ENCODE results near the gene NPAS3.

NPAS3 gene

DNA sequence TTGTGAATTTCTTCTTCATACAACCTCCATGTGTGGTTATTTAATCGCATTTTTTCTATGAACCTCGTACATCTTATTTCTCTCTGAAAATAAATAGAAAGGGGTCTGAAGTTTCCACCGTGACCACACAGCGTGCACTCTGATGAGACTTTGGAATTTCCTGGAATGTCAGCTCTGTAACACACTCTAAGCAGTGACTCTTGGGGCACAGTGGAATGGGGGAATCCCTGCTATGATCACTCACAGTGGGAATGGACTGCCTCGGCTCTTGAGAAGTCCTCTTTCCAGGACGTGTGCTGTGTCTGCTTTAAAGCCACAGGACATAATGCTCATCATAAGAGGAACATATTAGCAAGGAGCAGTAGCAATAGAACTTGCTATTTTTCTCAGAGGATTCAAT, 596.0 kb downstream of the NPAS3 start:
- Mint-ChIP-seq H3K9me3 (no peaks in the 10 kb centered on the region), H3K27ac (no peak overlapping the region), H3K4me3 (no peak overlapping the region), H3K4me1 (ENCODE audit: low read depth in 2 of 2) (no peaks in the 10 kb centered on the region), H3K27me3 (no peaks in the 10 kb centered on the region), H3K36me3 (ENCODE audit: insufficient read depth) (no peaks in the 10 kb centered on the region)
- DNase-seq (no peak), ATAC-seq (replicated peaks) (no peak)

DNA sequence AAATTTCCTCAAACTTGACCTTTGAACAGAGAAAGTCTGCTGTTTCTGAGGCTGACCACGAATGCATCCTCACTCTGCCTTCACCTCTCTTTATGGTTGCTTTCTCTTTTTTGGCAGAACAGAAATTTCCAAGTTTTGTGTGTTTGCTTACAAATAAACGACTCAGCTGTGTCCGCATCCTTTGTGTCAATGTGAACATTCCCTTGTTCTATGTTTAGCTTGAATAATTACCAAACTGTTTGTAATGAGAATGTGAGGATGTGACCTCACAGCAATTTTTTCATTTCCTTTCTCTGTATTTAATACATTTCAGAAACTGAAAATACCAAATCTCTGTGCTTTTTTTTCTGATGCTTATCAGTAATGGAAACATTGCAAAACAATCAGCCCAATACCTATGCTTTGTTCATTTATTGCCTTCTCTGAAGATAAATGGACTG, 601.3 kb downstream of the NPAS3 start:
- ATAC-seq (replicated peaks) (no peak), DNase-seq (no peak)
- no peak overlapping the region for H3K4me3 Mint-ChIP-seq
- no peaks in the 10 kb centered on the region for H3K36me3 Mint-ChIP-seq (ENCODE audit: insufficient read depth)
- peaks cover 0 to 4% of the 10 kb centered on the region in 2 donors for H3K9me3 Mint-ChIP-seq
- H3K27me3 Mint-ChIP-seq: no peaks in the 10 kb centered on the region
- no peaks in the 10 kb centered on the region for H3K4me1 Mint-ChIP-seq (ENCODE audit: low read depth in 2 of 2)
- no peak overlapping the region for H3K27ac Mint-ChIP-seq

DNA sequence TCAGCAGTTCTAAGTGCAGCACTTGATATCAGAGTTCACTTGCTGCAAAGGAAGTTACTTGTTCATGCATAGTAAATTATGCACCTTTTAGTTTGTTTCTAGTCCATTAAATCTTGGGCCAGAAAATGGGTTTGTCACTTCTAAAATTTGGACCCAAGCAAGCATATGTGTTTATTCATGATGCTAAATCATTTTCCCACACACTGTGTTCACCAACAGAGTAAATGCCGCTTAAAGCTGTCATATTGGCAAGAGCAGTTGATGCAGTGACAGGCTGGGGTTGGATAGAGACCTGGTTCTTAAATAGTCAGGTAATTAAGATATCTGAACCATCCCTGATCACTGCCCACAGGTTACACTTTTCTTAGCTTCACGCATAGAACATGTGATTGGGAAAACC, 602.5 kb downstream of the NPAS3 start:
- H3K4me3 Mint-ChIP-seq: no peak overlapping the region
- DNase-seq: no peak
- H3K36me3 Mint-ChIP-seq (ENCODE audit: insufficient read depth): no peaks in the 10 kb centered on the region
- H3K9me3 Mint-ChIP-seq: peaks cover 0 to 4% of the 10 kb centered on the region in 2 donors
- H3K27me3 Mint-ChIP-seq: no peaks in the 10 kb centered on the region
- H3K4me1 Mint-ChIP-seq (ENCODE audit: low read depth in 2 of 2): no peaks in the 10 kb centered on the region
- no peak overlapping the region for H3K27ac Mint-ChIP-seq
- ATAC-seq (replicated peaks): no peak

DNA sequence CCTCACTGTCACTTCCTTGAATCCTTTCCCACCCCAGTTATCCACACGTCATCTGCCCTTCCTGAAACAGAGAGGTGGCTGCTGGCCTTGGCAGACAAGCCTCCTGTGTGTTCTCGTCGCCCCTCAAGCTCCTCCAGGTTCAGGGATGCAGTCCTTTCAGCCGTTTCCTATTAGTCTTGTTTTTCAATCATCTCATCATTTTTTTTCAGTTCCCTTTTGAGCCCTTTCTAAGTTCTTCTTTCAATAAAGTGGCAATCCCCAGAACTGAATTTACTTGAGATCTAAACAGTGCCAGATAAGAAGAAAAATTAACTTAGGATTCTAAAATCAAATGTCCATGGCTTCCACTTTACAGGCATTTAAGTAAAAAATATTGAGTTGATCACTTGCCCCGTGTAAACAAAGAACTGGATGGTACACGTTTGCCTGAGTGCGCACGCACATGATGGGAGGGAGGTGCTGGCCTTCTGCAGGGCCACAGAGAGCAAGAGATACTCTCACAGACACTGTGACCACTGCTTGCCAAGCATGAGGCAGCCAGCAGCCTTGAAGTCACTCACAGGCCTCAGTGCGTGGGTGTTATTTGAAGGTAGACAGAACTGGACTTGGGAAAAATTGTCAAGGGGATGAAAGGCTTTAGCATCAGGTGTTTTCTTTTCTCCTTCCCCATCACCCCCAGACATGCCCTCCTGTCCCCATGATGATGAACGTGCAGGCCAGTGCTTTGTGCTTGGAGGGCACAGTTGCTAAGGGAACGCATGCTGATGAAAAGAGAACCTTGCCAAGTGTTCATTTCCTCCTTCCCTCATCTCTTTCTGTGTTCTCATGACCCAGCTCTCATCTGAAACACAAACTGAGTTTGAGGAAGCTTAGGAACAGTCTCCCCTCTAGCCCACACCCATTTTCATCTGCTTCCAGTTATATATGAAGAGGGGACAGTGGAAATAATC, 603.9 kb downstream of the NPAS3 start:
- no peak for ATAC-seq (replicated peaks)
- H3K4me1 Mint-ChIP-seq (ENCODE audit: low read depth in 2 of 2): no peaks in the 10 kb centered on the region
- no peak overlapping the region for H3K4me3 Mint-ChIP-seq
- no peak for DNase-seq
- no peaks in the 10 kb centered on the region for H3K27me3 Mint-ChIP-seq
- no peak overlapping the region for H3K27ac Mint-ChIP-seq
- H3K9me3 Mint-ChIP-seq: peaks cover 0 to 4% of the 10 kb centered on the region in 2 donors
- no peaks in the 10 kb centered on the region for H3K36me3 Mint-ChIP-seq (ENCODE audit: insufficient read depth)

DNA sequence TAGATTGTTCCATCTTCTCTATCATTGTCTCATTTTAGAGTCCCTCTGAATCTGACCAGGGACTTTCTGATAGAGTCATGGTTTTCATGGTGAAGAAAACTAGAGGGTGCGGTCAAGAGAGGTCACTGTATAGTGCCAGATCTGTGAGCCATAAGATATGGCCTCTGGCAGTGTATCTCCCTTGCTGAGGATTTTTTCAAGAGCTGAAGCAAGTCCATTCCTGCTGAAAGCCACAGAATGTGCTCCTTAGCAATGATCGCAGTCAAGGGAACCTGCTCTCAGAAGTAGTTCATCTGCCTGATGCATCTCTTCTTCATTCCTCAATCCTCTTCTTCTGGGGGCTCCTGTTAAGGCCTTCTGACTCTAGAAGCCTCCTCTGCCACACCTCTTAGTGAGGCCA, 607.0 kb downstream of the NPAS3 start:
- no peak for DNase-seq
- no peak for ATAC-seq (replicated peaks)
- no peak overlapping the region for H3K27ac Mint-ChIP-seq
- H3K4me1 Mint-ChIP-seq (ENCODE audit: low read depth in 2 of 2): no peaks in the 10 kb centered on the region
- peaks cover 0 to 4% of the 10 kb centered on the region in 2 donors for H3K9me3 Mint-ChIP-seq
- no peaks in the 10 kb centered on the region for H3K36me3 Mint-ChIP-seq (ENCODE audit: insufficient read depth)
- H3K4me3 Mint-ChIP-seq: no peak overlapping the region
- no peaks in the 10 kb centered on the region for H3K27me3 Mint-ChIP-seq

DNA sequence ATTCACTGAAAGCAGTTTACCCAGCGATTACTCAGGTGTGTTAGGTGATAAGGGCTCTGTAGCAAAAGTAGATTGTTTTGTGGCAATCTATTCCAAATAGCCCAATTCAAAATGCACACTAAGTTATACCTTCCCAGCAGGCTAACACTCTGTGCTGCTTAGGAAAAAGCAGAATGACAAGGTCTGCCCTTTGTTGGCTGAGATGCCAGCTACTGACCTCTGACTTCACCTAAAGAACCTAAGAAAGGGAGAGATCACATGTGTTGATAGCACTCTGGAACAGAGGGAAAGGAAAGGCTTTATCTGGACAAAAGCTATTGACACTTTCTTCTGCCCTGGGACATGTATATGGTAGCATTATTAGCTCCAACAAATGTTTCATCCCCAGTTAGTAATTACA, 609.9 kb downstream of the NPAS3 start:
- no peaks in the 10 kb centered on the region for H3K27me3 Mint-ChIP-seq
- no peaks in the 10 kb centered on the region for H3K9me3 Mint-ChIP-seq
- no peak overlapping the region for H3K4me3 Mint-ChIP-seq
- H3K4me1 Mint-ChIP-seq (ENCODE audit: low read depth in 2 of 2): no peaks in the 10 kb centered on the region
- ATAC-seq (replicated peaks) (no peak), DNase-seq (no peak)
- no peak overlapping the region for H3K27ac Mint-ChIP-seq
- no peaks in the 10 kb centered on the region for H3K36me3 Mint-ChIP-seq (ENCODE audit: insufficient read depth)

DNA sequence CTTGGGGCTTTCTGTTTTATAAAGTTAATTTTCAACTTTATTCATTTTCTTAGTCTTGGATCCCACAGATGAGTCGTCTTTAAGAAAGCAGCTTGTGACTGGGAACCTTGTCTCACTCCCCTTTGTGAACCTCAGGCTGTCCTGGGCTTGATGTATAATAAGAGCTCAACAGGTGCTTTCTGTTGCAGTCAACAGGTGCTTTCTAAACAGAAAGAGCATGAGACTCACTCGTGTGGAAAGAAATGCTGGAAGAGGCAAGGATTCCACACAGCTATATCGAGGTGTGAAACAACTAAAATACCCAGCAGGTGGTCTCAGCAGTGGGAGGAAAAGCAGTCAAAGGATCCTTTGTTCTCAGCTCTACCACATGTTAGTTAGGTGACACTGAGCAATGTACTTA, 613.3 kb downstream of the NPAS3 start:
- H3K9me3 Mint-ChIP-seq: no peaks in the 10 kb centered on the region
- no peak for DNase-seq
- H3K36me3 Mint-ChIP-seq (ENCODE audit: insufficient read depth): no peaks in the 10 kb centered on the region
- no peak overlapping the region for H3K27ac Mint-ChIP-seq
- no peaks in the 10 kb centered on the region for H3K4me1 Mint-ChIP-seq (ENCODE audit: low read depth in 2 of 2)
- ATAC-seq (replicated peaks): no peak
- H3K4me3 Mint-ChIP-seq: no peak overlapping the region
- H3K27me3 Mint-ChIP-seq: no peaks in the 10 kb centered on the region

DNA sequence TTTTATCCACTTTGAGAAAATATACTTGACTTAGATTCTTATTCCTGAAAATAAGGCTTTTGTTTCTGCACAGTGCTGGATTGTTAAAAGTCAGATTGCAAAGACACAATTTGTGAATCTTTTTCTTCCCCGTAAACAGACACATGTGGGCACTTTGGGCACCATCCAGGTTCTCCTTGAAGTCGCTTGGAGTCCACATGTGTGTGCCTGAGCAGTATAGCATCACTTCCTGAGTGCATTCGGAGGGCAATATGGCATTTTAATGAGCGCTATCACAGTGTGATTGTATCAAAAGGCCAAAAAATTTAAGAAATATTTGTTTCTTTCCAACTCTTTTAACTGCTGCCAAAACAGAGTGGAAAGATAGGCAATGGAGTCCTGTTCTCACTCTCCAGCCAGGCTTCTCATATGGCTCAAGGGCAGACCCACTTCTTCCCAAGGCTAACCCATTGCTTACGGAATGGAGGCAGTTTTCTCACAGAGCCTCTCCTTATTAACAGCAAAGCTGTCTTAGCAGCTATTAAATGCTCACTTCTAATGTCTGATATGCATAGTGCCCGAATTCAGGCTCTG, 615.1 kb downstream of the NPAS3 start:
- H3K27me3 Mint-ChIP-seq: no peaks in the 10 kb centered on the region
- no peaks in the 10 kb centered on the region for H3K36me3 Mint-ChIP-seq (ENCODE audit: insufficient read depth)
- H3K4me3 Mint-ChIP-seq: no peak overlapping the region
- H3K27ac Mint-ChIP-seq: no peak overlapping the region
- ATAC-seq (replicated peaks) (no peak), DNase-seq (no peak)
- H3K9me3 Mint-ChIP-seq: peaks cover 0 to 2% of the 10 kb centered on the region in 2 donors
- H3K4me1 Mint-ChIP-seq (ENCODE audit: low read depth in 2 of 2): no peaks in the 10 kb centered on the region

DNA sequence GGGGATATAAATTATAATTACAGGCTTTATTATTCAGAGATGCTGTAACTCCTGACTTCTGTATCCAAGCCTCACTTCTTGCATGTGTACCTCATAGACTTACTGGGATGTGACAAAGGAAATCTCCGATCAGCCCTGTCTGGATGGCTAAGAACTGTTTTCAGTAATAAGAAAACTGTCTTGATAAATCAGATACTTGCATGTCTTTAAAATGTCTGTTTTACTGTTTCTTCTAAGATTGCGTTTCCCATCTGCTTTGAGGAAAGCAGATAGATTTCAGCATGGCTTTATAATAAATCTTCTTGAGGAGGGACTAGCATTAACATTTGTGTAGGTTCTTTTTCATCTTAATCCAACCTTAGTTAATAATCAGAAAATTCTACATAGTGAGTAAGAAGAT, 616.3 kb downstream of the NPAS3 start:
- no peaks in the 10 kb centered on the region for H3K4me1 Mint-ChIP-seq (ENCODE audit: low read depth in 2 of 2)
- H3K27me3 Mint-ChIP-seq: no peaks in the 10 kb centered on the region
- H3K4me3 Mint-ChIP-seq: no peak overlapping the region
- peaks cover 0 to 2% of the 10 kb centered on the region in 2 donors for H3K9me3 Mint-ChIP-seq
- no peak overlapping the region for H3K27ac Mint-ChIP-seq
- no peaks in the 10 kb centered on the region for H3K36me3 Mint-ChIP-seq (ENCODE audit: insufficient read depth)
- ATAC-seq (replicated peaks) (no peak), DNase-seq (no peak)

DNA sequence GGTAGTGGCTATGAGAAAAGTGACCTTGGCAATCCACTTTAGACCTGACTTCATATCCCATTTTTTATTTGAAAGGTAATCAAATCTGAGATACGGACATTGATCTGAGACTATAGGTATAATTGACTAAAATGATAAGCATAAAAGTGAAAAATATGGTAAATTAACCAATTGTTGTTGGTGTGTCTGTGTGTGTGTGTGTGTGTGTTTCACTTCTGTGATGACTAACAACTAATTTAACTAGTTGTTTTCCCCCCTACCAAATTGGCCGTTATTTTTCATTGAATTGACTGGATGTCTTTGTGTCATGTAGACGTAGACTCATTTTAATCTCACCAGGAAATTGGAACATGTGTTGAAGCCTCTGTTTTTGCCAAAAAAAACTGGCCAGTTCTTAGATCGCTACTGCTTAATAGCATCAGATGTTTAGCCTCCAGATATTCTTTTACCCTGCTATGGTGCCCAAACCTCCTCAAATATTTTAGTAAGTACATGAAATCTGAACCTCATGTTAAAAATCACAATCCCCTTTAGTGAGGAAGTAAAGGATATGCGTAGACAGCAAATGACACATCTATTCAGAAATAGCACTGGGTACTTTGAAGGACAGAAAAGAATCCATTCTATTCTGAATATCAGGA, 617.2 kb downstream of the NPAS3 start:
- Mint-ChIP-seq H3K9me3 (peaks cover 0 to 2% of the 10 kb centered on the region in 2 donors), H3K4me3 (no peak overlapping the region), H3K27me3 (no peaks in the 10 kb centered on the region), H3K36me3 (ENCODE audit: insufficient read depth) (no peaks in the 10 kb centered on the region), H3K4me1 (ENCODE audit: low read depth in 2 of 2) (no peaks in the 10 kb centered on the region), H3K27ac (no peak overlapping the region)
- ATAC-seq (replicated peaks) (no peak), DNase-seq (no peak)

DNA sequence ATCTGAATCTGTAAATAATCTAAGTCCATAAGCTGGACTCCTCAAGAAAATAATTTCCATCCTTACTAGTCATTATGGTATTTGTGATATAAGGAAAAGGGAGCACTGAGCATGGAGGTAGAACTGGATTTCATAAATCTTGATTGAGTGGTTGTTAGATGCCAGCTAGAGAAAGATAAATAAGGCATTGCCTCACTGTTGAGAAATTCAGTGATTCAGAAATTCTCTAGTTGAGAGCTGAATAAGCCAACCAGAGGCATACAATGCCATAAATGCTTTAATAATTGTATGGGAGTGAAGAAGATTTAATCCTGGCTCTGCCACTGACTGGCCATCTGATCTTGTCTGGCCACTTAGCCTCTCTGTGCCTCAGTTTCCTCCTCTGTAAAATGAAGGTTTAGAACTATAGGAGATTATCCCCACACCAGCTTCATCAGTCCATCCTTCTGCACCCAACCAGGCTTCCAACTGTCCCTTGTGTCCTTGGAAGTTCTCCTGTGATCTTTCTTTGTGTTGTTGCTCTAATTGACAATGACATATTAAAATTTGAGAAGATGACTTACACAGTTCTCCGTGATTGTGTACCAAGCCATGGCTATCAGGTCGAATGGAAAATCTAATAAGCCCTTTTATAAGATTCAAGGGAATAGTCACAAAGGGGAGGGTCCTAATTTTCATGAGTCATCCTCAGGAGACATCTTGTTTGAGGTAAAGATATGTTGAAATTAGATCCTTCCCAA, 617.9 kb downstream of the NPAS3 start:
- H3K4me1 Mint-ChIP-seq (ENCODE audit: low read depth in 2 of 2): no peaks in the 10 kb centered on the region
- no peak for DNase-seq

DNA sequence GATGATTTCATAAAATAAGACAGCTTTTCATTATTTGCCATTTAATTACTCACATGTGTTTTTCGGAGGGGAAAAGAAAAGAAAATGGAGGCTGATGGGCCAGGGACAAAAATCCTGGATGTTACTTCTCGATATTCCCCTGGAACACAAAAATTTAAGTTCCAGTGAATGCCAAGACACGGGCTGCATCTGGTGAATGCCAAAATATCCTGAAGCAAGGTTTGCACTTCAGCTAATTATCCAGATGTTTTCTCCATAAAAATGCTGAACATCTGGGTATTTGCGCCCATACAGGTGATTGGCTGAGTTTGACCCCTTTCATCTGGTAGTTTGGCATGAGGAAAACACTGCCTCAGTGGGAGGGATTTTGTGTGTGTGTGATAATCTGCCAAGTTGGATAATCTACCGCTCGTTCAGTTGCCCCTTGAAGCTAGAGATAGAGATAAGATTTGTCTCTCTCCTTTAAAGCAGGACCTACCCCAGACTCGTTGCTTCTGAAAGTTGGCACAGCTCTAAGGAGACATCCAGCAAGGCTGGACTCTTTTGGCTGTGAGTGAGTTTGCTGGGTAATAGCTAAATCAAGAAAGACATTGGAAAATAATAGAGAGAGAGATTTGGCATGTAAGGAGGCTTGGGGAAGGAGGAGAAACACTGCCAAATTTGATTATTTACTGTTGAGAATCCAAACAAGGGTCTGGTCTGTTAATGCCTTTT, 622.2 kb downstream of the NPAS3 start:
- H3K4me1 Mint-ChIP-seq (ENCODE audit: low read depth in 2 of 2): no peaks in the 10 kb centered on the region
- H3K4me3 Mint-ChIP-seq: no peak overlapping the region
- H3K9me3 Mint-ChIP-seq: peaks cover 0 to 6% of the 10 kb centered on the region in 2 donors
- no peaks in the 10 kb centered on the region for H3K27me3 Mint-ChIP-seq
- H3K27ac Mint-ChIP-seq: no peak overlapping the region
- DNase-seq (no peak), ATAC-seq (replicated peaks) (no peak)
- H3K36me3 Mint-ChIP-seq (ENCODE audit: insufficient read depth): no peaks in the 10 kb centered on the region

More for the DNA sequence above, 617.9 kb downstream of the NPAS3 start:
- Mint-ChIP-seq H3K27me3 (no peaks in the 10 kb centered on the region), H3K4me3 (no peak overlapping the region), H3K9me3 (peaks cover 0 to 6% of the 10 kb centered on the region in 2 donors), H3K27ac (no peak overlapping the region), H3K36me3 (ENCODE audit: insufficient read depth) (no peaks in the 10 kb centered on the region)
- ATAC-seq (replicated peaks): no peak
